ENCODE measurements around the gene PCNT.
A peak's percentile ranks its signal among the peaks of the same experiment; 100 is the strongest.
"Not testable (repeated sequence)": the region's sequence is repeated elsewhere in the genome, so short reads cannot be mapped to it uniquely, and the experiment has no call there.

Gene PCNT

GRCh38 chr21:46384556-46384955, 60.6 kb downstream of the PCNT start:
- DNase-seq: no peak

DNA sequence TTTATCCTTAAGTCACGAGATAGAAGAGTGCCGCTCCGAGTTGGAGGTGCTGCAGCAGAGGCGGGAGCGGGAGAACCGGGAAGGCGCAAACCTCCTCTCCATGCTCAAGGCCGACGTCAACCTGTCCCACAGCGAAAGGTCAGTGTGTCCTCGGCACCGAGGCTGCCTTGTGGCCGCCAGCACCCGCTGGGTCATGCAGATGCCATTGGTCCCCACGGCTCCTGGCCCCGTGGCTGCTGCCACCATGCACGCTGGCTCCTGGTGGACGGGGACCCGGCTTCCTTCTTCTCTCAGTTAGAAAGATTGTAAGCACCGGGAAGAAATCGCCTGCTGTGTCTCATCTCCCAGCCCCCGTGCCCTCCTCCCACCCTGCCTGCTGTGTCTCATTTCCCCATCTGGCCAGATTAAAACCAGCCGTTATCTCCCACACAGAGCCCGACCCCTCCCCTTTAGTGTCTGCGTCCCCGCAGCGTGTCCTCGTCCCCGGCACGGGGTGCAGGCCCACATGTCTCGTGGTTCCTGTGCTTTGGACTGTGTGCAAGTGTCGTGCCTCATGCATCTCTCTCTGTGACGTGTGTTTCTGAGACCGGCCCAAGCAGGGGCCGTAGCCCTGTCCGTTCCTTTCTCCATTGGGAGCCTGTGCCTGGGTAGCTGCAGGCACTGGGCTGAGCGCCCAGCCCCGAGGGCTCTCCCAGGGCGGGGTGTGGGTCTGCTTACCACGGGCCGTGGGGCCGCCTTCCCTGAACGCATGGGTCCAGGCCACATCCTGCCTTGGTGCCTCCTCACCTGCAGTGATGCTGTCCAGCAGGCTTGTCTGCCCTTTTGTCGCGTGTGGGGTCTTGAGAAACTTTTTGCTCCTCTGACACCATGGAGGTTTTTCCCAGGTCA, 62.1 kb downstream of the PCNT start:
- DNase-seq: no peak

DNA sequence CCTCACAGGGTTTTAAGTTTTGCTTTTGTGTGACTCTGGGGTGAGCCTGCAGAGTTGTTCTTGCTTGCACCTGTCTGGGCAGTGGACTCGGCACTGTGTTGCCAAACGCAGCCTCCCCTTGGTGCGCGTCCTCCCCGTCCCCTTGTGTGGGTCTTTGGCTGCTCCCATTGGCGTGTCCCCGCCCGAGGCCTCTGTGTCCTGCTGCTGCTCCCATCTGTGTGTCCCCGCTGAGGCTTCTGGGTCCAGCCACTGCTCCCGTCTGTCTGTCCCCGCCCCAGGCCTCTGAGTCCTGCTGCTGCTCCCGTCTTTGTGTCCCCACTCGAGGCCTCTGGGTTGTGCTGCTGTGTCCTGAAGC, 62.8 kb downstream of the PCNT start:
- DNase-seq: no peak

DNA sequence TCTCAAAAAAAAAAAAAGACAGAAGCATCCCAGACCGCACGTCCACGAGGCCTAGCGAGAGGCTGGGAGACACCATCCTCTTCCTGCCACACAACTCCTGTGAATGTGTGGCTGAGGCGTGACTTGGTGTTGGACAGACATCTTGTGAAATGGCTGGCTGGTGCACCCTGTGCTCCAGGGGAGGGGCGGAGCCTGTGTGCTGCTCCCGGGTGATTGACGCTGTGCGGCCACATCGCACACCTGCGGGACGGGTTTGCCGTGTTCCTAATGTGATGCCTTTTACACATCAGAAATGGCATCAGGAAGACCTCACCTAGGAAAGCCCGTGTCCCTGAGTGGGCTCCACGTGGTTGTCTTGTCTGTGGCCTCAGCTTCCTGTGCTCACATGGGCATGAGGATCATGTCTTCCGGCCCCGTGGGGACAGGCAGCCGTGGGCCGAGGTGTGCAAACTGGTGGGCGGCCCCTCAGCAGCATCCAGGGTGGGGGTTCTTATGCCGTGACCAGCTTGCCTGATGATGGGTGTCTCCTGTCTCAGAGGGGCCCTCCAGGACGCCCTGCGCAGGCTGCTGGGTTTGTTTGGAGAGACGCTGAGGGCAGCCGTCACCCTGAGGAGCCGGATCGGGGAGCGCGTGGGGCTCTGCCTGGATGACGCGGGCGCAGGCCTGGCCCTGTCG, 64.4 kb downstream of the PCNT start:
- no peak for DNase-seq

GRCh38 chr21:46388896-46389295, 64.9 kb downstream of the PCNT start:
- no peak for DNase-seq

DNA sequence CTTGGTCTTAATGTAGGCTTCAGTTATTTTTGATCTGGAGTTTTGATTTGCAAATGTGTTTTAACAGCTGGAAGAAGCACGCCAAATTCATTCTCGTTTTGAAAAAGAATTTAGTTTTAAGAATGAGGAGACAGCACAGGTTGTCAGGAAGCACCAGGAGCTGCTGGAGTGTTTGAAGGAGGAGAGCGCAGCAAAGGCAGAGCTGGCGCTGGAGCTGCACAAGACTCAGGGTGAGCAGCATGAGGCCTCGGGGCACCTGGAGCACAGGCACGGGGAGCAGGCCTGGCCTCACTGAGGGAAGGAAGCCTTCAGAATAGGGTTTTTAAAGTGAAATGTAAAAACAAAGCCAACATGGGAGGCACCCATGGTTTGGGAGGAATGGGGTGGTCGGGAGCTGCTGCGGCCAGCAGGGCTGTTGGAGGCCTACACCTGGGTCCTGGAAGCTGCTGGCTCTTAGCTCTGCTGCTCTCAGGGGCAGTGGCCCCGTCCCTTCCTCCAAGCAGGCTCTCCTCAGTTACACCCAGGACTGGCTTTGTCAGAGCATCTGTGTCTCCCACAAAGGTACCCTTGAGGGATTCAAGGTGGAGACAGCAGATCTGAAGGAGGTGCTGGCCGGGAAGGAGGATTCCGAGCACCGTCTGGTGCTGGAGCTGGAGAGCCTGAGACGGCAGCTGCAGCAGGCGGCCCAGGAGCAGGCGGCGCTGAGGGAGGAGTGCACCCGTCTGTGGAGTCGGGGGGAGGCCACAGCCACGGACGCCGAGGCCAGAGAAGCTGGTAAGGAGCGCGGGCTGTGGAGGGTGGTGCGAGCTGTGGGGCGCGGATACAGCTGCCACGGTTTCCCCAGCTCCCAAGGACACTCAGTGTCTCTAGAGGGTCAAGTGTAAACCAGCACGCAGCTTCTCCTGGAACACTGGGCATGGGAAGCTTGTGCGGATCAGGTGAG, 66.9 kb downstream of the PCNT start:
- no peak for DNase-seq

GRCh38 chr21:46391773-46392172, 67.8 kb downstream of the PCNT start:
- no peak for DNase-seq

DNA sequence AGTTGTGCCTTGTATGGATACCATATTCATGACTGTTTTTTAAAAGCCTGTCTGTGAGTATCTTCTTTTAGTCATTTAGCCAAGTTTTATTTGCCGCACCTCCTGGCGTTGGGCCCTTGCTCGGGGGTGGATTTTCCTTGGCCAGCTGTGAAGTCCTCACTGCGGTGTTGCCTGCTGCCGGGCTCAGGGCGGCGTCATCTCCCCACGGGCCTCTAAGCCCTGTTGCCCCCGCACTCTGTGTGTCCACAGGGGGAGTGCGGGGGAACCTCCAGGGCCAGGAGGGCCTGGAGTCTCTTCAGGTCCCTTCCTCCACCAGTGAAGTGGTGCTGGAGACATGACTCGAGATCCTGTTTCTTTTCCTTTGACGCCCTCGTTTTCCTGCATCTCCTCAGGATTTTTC, 69.0 kb downstream of the PCNT start:
- peak; percentile 63 for DNase-seq

- no peak for DNase-seq
These were observed 69.5 kb downstream of the PCNT start for GRCh38 chr21:46393451-46393940.

GRCh38 chr21:46393941-46394594, 70.1 kb downstream of the PCNT start:
- no peak for DNase-seq

- no peak for DNase-seq
These were observed 70.7 kb downstream of the PCNT start for GRCh38 chr21:46394595-46395104.

DNA sequence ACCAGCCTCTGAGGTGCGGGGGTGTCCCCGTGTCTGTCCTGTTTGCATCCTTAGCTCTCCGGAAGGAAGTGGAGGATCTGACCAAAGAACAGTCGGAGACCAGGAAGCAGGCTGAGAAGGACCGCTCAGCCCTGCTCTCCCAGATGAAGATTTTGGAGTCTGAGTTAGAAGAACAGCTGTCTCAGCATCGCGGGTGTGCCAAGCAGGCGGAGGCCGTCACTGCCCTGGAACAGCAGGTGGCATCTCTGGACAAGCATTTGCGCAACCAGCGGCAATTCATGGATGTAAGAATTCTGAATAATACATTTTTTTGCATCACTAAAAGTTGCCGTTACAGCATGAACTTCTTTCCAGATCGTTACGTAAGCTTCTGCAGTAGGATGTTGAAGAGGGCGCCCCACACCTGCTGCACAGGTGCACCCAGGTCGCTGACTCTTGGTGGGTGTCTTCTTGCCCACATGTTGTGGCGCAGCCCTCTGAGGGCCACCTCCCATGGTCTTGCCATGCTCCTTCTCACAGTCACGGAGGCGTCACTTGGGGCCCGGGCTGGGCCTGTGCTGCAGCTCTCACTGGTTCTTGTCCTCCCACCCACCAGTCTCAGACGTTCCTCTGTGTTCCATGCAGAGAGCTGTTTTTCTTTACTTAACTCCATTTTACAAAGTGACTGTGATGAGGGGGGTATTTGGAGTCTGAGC, 73.4 kb downstream of the PCNT start:
- DNase-seq: no peak

- no peak for DNase-seq
These were observed 74.0 kb downstream of the PCNT start for GRCh38 chr21:46397993-46398392.

- no peak for DNase-seq
These were observed 75.2 kb downstream of the PCNT start for GRCh38 chr21:46399129-46399528.

DNA sequence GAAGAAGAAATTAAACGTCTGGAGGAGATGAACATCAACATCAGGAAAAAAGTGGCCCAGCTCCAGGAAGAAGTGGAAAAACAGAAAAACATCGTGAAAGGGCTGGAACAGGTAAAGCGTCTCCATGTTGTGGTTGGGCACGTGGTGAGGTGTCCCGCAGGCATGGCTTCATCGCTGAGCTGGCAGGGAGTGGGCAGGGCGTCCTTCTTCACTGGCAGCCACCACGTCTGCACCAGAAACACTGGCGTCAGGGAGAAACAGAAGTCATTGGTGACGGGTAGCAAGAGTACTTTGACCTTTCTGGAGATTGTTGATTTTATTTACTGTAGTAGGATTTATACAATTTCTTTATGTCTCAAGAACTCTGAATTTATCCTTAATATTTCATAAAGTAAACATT, 75.7 kb downstream of the PCNT start:
- DNase-seq: no peak

DNA sequence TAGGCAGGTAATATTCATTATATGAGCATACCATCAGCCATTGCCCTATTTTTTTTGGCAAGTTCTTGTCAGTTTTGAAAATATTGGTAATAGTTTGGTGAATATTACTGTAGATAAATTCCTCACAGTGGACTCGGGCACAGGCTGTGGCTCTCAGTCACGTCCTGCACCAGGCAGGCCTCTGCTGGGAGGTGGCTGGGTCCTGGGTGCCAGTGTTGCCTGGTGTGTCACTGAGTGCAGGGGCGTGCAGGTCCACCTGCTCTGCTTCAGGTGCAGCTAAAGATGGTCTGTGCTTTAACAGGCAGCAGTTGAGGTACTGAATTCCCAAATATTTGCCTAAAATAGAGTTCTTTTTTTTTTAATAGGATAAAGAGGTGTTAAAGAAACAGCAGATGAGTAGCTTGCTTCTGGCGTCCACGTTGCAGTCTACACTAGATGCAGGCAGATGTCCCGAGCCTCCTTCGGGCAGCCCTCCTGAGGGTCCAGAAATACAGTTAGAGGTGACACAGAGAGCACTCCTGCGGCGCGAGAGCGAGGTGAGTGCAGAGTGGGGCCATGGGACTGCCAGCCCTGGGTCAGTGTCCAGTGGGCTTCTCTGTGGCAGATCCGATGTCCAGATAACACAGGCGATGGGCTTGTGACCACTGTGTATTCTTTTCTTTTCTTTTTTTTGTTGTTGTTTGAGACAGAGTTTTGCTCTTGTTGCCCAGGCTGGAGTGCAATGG, 77.4 kb downstream of the PCNT start:
- no peak for DNase-seq

DNA sequence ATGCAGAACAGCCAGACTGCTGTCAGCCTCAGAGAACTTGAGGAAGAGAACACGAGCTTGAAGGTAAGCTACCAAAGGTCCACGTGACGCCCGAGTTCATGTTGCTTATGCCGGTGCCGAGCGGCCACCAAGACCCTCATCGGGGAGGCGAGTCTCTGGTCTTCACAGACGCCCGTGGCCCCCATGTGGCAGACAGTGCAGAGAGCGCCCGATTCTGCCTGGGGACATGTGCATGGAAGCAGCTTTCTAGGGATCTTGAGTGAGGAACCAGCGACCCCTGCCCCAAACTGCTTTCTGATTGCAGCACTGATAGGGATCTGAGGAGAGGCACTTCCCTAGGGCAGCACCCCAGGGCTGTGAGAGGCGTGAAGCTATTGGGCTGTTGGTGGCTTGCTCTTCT, 78.5 kb downstream of the PCNT start:
- DNase-seq: no peak

- DNase-seq: not testable (repeated sequence)
These were observed 79.4 kb downstream of the PCNT start for GRCh38 chr21:46403234-46403811.

DNA sequence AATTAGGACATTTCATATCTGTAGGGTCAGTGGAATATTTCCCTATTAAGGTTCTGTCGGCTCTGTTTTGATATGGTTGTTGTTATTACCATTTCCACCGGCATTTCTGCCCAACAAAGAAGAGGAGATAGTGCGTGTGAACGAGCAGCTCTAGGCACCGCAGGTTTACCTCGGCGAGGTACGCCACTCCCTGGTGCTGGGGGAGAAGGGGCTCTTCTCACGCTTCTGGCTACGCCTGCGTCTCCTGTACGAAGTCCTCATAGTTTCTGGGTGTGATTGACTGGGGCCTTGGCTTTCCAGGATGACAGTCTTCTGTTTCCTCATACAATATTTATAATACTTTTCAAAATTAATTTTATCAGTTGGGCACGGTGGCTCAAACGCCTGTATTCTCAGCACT, 80.3 kb downstream of the PCNT start:
- DNase-seq: no peak

- no peak for DNase-seq
These were observed 82.0 kb downstream of the PCNT start for GRCh38 chr21:46406001-46406400.

Data from right forelimb (tissue), 1 donor.